Smooth muscle cell (in vitro differentiated cells): ENCODE measurements around the gene EXOC3L1. TPM values are rescaled to one million over a fixed set of nuclear protein-coding genes. Genes with fewer than 3 reads are reported as not detected.

Experiments used
- DNase-seq: peaks from one replicate; lab custom pipeline; 2025; ENCODE audit not compliant: unreplicated experiment; lab: John Stamatoyannopoulos, UW
- H2AFZ ChIP-seq: fragments of 200-600 bp; sonication (generic); 2 replicates; pipeline ENCODE4 v1.6.0; 2016; ENCODE audit warnings: antibody characterized with exemption, low read depth, mild to moderate bottlenecking
- H3F3A ChIP-seq: fragments of 200-600 bp; sonication (generic); 2 replicates; pipeline ENCODE4 v1.6.0; 2017; ENCODE audit warnings: antibody characterized with exemption, low read depth
- H3K27ac ChIP-seq: fragments of 200-600 bp; sonication (generic); 2 replicates; pipeline ENCODE4 v1.5.1; 2016; ENCODE audit warnings: low read depth, mild to moderate bottlenecking
- H3K27me3 ChIP-seq: fragments of 200-600 bp; sonication (generic); 2 replicates; pipeline ENCODE4 v1.6.1; 2016; ENCODE audit warnings: low read depth, mild to moderate bottlenecking
- H3K36me3 ChIP-seq: fragments of 200-600 bp; sonication (generic); 2 replicates; pipeline ENCODE4 v1.5.1; 2016; ENCODE audit warnings: low read depth
- H3K4me1 ChIP-seq: fragments of 200-600 bp; sonication (generic); 2 replicates; pipeline ENCODE4 v1.5.1; 2016; ENCODE audit warnings: low read depth
- H3K4me2 ChIP-seq: fragments of 200-600 bp; sonication (generic); 2 replicates; pipeline ENCODE4 v1.6.0; 2016; ENCODE audit warnings: mild to moderate bottlenecking
- H3K4me3 ChIP-seq: fragments of 200-600 bp; sonication (generic); 2 replicates; pipeline ENCODE4 v1.5.1; 2016; ENCODE audit warnings: mild to moderate bottlenecking
- H3K79me2 ChIP-seq: fragments of 200-600 bp; sonication (generic); 2 replicates; pipeline ENCODE4 v1.6.0; 2016; ENCODE audit warnings: low read depth, mild to moderate bottlenecking
- H3K9ac ChIP-seq: fragments of 200-600 bp; sonication (generic); 2 replicates; pipeline ENCODE4 v1.6.0; 2016; ENCODE audit warnings: low read depth
- H3K9me3 ChIP-seq: fragments of 200-600 bp; sonication (generic); replicated peaks from 2 replicates; pipeline ENCODE4 v1.5.1; 2016; ENCODE audit warnings: low read depth
- H4K20me1 ChIP-seq: fragments of 200-600 bp; sonication (generic); 2 replicates; pipeline ENCODE4 v1.6.0; 2016; ENCODE audit warnings: low read depth
- WGBS: methylation state at CpG from one replicate; pipeline ENCODE4 v1.1.7; 2016; ENCODE audit warnings: low lambda C conversion rate; 5-methylcytosine and 5-hydroxymethylcytosine counted together
- polyA plus RNA-seq: library from polyadenylated mRNA; unstranded; fragments of >200 nt; fragmentation: Nextera tagmentation; extraction: Ambion mirVana; gene quantifications from 2 replicates; pipeline ENCODE4 v1.2.1, GENCODE V29; 2016
- total RNA-seq: library from RNA; depleted of rRNA; stranded (reverse); fragments of >200 nt; gene quantifications from 2 replicates; pipeline ENCODE4 v1.2.3, GENCODE V29; 2014
- TF ChIP-seq, protein P1 (sequence below): fragments of 200-600 bp; sonication (generic); IDR thresholded peaks from 2 replicates; pipeline ENCODE4 v1.5.1; 2017; ENCODE audit warnings: borderline replicate concordance, mild to moderate bottlenecking, antibody characterized with exemption; ENCODE audit not compliant: insufficient read depth, poor library complexity, severe bottlenecking

The EXOC3L1 gene
- total and polyA plus RNA-seq, 2 experiments from 2014 or later = 0.51 TPM; not detected in 1

DNA sequence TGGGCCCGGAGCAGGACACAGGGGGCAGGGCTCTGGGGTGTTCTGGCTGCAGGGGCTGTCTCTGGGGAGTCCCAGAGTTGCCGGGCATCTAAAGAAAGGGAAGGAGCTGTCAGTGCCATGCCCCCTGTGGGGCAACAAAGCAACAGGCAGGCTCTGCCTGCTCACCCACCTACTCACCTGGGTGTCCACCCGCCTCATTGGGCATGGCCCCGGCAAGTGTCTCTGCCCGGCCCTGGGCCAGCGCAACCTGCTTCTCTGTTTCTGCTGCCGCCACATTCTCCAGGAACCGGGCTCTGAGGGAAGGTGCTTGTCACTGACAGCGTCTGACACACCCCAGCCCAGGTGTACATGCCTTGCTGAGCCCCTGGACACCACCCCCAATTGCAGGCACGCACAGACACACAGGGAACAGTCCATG lies 44.3 kb upstream of the EXOC3L1 start:
- H3K27me3 ChIP-seq = no peaks in the 10 kb centered on the region
- no peaks in the 10 kb centered on the region for H3K4me1 ChIP-seq
- H4K20me1 ChIP-seq = no peaks in the 10 kb centered on the region
- H3F3A ChIP-seq = no peaks in the 10 kb centered on the region
- no peak overlapping the region for H3K4me3 ChIP-seq
- H3K4me2 ChIP-seq = no peak overlapping the region
- no peak overlapping the region for H3K9ac ChIP-seq
- H3K27ac ChIP-seq = no peak overlapping the region
- H3K36me3 ChIP-seq = no peaks in the 10 kb centered on the region
- H2AFZ ChIP-seq = no peak overlapping the region
- no peaks in the 10 kb centered on the region for H3K9me3 ChIP-seq
- WGBS = 95% methylated on average over 10 of the region's 10 CpGs
- H3K79me2 ChIP-seq = no peaks in the 10 kb centered on the region
- TF ChIP-seq, protein P1, sequence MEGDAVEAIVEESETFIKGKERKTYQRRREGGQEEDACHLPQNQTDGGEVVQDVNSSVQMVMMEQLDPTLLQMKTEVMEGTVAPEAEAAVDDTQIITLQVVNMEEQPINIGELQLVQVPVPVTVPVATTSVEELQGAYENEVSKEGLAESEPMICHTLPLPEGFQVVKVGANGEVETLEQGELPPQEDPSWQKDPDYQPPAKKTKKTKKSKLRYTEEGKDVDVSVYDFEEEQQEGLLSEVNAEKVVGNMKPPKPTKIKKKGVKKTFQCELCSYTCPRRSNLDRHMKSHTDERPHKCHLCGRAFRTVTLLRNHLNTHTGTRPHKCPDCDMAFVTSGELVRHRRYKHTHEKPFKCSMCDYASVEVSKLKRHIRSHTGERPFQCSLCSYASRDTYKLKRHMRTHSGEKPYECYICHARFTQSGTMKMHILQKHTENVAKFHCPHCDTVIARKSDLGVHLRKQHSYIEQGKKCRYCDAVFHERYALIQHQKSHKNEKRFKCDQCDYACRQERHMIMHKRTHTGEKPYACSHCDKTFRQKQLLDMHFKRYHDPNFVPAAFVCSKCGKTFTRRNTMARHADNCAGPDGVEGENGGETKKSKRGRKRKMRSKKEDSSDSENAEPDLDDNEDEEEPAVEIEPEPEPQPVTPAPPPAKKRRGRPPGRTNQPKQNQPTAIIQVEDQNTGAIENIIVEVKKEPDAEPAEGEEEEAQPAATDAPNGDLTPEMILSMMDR = no peak
- DNase-seq = no peak

DNA sequence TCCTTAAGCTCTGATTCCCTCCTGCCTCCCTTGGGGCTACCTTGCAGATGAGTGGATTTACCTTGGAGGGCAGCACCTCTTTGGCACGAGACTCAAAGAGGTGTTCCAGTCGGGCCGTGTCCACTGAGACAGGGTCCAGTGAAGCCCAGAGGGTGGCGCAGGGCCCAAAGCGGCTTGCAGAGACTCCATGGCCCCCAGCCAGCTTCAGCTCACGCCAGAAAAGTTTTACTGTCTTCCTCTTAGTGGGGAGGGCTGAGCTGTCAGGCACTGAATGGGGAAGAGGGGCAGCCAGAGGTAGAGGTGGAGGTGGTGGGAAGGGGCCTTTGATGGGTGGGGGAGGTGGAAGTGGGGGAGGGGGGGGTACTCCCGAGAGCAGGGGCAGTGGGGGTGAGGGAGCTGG lies 43.7 kb upstream of the EXOC3L1 start:
- H3K9me3 ChIP-seq = no peaks in the 10 kb centered on the region
- TF ChIP-seq, protein P1 = no peak
- 93% methylated on average over 7 of the region's 7 CpGs for WGBS

GRCh38 chr16:67230809-67231660 lies 41.1 kb upstream of the EXOC3L1 start:
- no peak for DNase-seq
- no peak overlapping the region for H3K4me3 ChIP-seq
- H3K36me3 ChIP-seq = no peaks in the 10 kb centered on the region
- WGBS = over 99% methylated on average over 12 of the region's 12 CpGs
- H3K79me2 ChIP-seq = peaks cover 21% of the 10 kb centered on the region
- no peak overlapping the region for H3K27ac ChIP-seq
- no peaks in the 10 kb centered on the region for H3K27me3 ChIP-seq
- no peak overlapping the region for H3K9ac ChIP-seq
- H4K20me1 ChIP-seq = no peaks in the 10 kb centered on the region
- no peak overlapping the region for H3K4me2 ChIP-seq
- H3K4me1 ChIP-seq = peaks cover 9% of the 10 kb centered on the region
- no peaks in the 10 kb centered on the region for H3K9me3 ChIP-seq
- no peak overlapping the region for H2AFZ ChIP-seq
- TF ChIP-seq, protein P1 = no peak
- H3F3A ChIP-seq = no peaks in the 10 kb centered on the region

More for the DNA sequence above, 43.7 kb upstream of the EXOC3L1 start:
- H3K27ac ChIP-seq = no peak overlapping the region
- H3K4me1 ChIP-seq = no peaks in the 10 kb centered on the region
- H3K9ac ChIP-seq = no peak overlapping the region
- H3K4me2 ChIP-seq = no peak overlapping the region
- no peaks in the 10 kb centered on the region for H4K20me1 ChIP-seq
- H3K27me3 ChIP-seq = no peaks in the 10 kb centered on the region
- H2AFZ ChIP-seq = no peak overlapping the region
- no peaks in the 10 kb centered on the region for H3K36me3 ChIP-seq
- H3K79me2 ChIP-seq = peaks cover 4% of the 10 kb centered on the region
- H3K4me3 ChIP-seq = no peak overlapping the region
- DNase-seq = no peak
- H3F3A ChIP-seq = no peaks in the 10 kb centered on the region
